HCT116 (cell line): ENCODE measurements around the gene SRPK2. TPM values are rescaled to one million over a fixed set of nuclear protein-coding genes. Genes with fewer than 3 reads are reported as not detected.

Source experiments
- ATAC-seq: fragments of 200-7000 bp; cut with Tn5 transposase; 2 replicates; pipeline ENCODE4 v1.9.1; 2020; ENCODE audit warnings: mild to moderate bottlenecking, moderate library complexity
- BruUV-seq: library from RNA; stranded (reverse); fragments of 400-500 nt; replicated peaks from 2 replicates; lab custom pipeline; 2021; lab: Mats Ljungman, UMichigan
- CTCF ChIA-PET: fragments of 300-600 bp; sonication (Branson Sonifier 250); formaldehyde crosslinking; loops from one replicate; lab custom pipeline; 2021; ENCODE audit warnings: antibody characterized with exemption; lab: Charles Lee
- POLR2A ChIA-PET: fragments of 300-600, 350-600 bp; sonication (Branson Sonifier 250); formaldehyde crosslinking; loops from one replicate; lab custom pipeline; 2021; ENCODE audit warnings: antibody characterized with exemption; lab: Charles Lee
- RAD21 ChIA-PET, 2 experiments: fragments of 300-600 bp; sonication (Branson Sonifier 250); formaldehyde crosslinking; loops; one replicate each; lab custom pipeline; 2023; ENCODE audit warnings: low total read pairs in 2 of 2; ENCODE audit not compliant: uncharacterized antibody in 2 of 2, unreplicated experiment in 2 of 2, low non-redundant PET in 1 of 2; lab: Charles Lee
- DNase-seq: peaks from one replicate; pipeline ENCODE4 v3.0.0-alpha.2; 2010; ENCODE audit warnings: low read depth, low spot score
- H2AFZ ChIP-seq: fragments of 200-600 bp; shearing (Covaris generic), sonication (generic); 2 replicates; pipeline ENCODE4 v1.6.1; 2017; ENCODE audit warnings: low read depth, mixed run types, mixed read lengths, antibody characterized with exemption, low read length; ENCODE audit not compliant: poor library complexity, severe bottlenecking
- H3K27ac ChIP-seq: 2 replicates; pipeline ENCODE4 v1.5.1; 2012; ENCODE audit warnings: low read depth, low read length
- H3K27me3 ChIP-seq: fragments of 200-600 bp; sonication (generic); 2 replicates; pipeline ENCODE4 v1.6.1; 2016; ENCODE audit warnings: mixed run types, low read length, mixed read lengths; ENCODE audit not compliant: insufficient read depth
- H3K36me3 ChIP-seq, 2 experiments: fragments of 200-500 bp in 1 of 2; fragments of 200-600 bp in 1 of 2; sonication (Bioruptor generic) in 1 of 2; sonication (generic) in 1 of 2; 2 replicates each; pipeline versions ENCODE4 v1.5.1 to v1.6.1; 2014 to 2016; ENCODE audit warnings: low read length in 2 of 2, inconsistent platforms in 1 of 2, mixed read lengths in 1 of 2, mixed run types in 1 of 2; ENCODE audit not compliant: insufficient read depth in 2 of 2, control insufficient read depth in 1 of 2
- H3K4me1 ChIP-seq, 2 experiments: fragments of 200-600 bp in 1 of 2; sonication (generic) in 1 of 2; 2 replicates each; pipeline versions ENCODE4 v1.5.1 to v1.6.1; 2012 to 2017; ENCODE audit warnings: low read length in 2 of 2, inconsistent platforms in 1 of 2, mild to moderate bottlenecking in 1 of 2, mixed read lengths in 1 of 2, mixed run types in 1 of 2, moderate library complexity in 1 of 2; ENCODE audit not compliant: insufficient read depth in 2 of 2, control insufficient read depth in 1 of 2
- H3K4me2 ChIP-seq: fragments of 200-600 bp; sonication (generic); 2 replicates; pipeline ENCODE4 v1.6.1; 2017; ENCODE audit warnings: mixed run types, low read length, mixed read lengths
- H3K4me3 ChIP-seq, 2 experiments: fragments of 200-600 bp in 1 of 2; sonication (generic) in 1 of 2; replicated peaks in 1 of 2; 2 replicates each; pipeline ENCODE4 v1.5.1; 2011 to 2016; ENCODE audit warnings: low read length in 2 of 2, control low read depth in 1 of 2, low read depth in 1 of 2, mild to moderate bottlenecking in 1 of 2, mixed read lengths in 1 of 2, mixed run types in 1 of 2
- H3K79me2 ChIP-seq: fragments of 200-600 bp; sonication (generic); 2 replicates; pipeline ENCODE4 v1.6.1; 2017; ENCODE audit warnings: mild to moderate bottlenecking, mixed run types, low read length, moderate library complexity, mixed read lengths; ENCODE audit not compliant: insufficient read depth
- H3K9ac ChIP-seq: fragments of 200-600 bp; sonication (generic); 2 replicates; pipeline ENCODE4 v1.6.1; 2016; ENCODE audit warnings: low read length, mixed read lengths
- H3K9me2 ChIP-seq: fragments of 200-600 bp; sonication (generic), shearing (Covaris generic); 2 replicates; pipeline ENCODE4 v1.6.1; 2017; ENCODE audit warnings: mixed run types, mild to moderate bottlenecking, moderate library complexity; ENCODE audit not compliant: insufficient read depth
- H3K9me3 ChIP-seq, 2 experiments: fragments of 200-500 bp in 1 of 2; fragments of 200-600 bp in 1 of 2; sonication (Bioruptor generic) in 1 of 2; sonication (generic) in 1 of 2; 2 replicates each; pipeline ENCODE4 v1.6.1; 2014 to 2017; ENCODE audit warnings: low read length in 2 of 2, mixed read lengths in 2 of 2, inconsistent platforms in 1 of 2, low read depth in 1 of 2, mild to moderate bottlenecking in 1 of 2, mixed run types in 1 of 2, moderate library complexity in 1 of 2; ENCODE audit not compliant: control insufficient read depth in 1 of 2, insufficient read depth in 1 of 2
- H4K20me1 ChIP-seq: fragments of 200-600 bp; sonication (generic), shearing (Covaris generic); 2 replicates; pipeline ENCODE4 v1.6.1; 2017; ENCODE audit warnings: mixed run types, mild to moderate bottlenecking, moderate library complexity; ENCODE audit not compliant: insufficient read depth
- CBX3 ChIP-seq: IDR thresholded peaks from 2 replicates; pipeline ENCODE4 v1.6.1; 2012; ENCODE audit warnings: low read depth
- CEBPB ChIP-seq: IDR thresholded peaks from 2 replicates; pipeline ENCODE4 v1.6.1; 2012; ENCODE audit warnings: low read depth
- CTCF ChIP-seq, 3 experiments: fragments of 200-600 bp in 1 of 3; sonication (generic) in 1 of 3; IDR thresholded peaks in 2 of 3; conservative IDR thresholded peaks in 1 of 3; 2 replicates each; pipeline ENCODE4 v1.5.1; 2012 to 2017; ENCODE audit warnings: low read depth in 2 of 3, low read length in 2 of 3, antibody characterized with exemption in 1 of 3, borderline replicate concordance in 1 of 3, control low read depth in 1 of 3, mild to moderate bottlenecking in 1 of 3, mixed read lengths in 1 of 3, mixed run types in 1 of 3, moderate library complexity in 1 of 3; ENCODE audit not compliant: insufficient read depth in 1 of 3
- EGR1 ChIP-seq: IDR thresholded peaks from 2 replicates; pipeline ENCODE4 v1.6.1; 2012; ENCODE audit warnings: low read depth
- ELF1 ChIP-seq: IDR thresholded peaks from 2 replicates; pipeline ENCODE4 v1.6.1; 2012; ENCODE audit warnings: low read depth, borderline replicate concordance
- EZH2 ChIP-seq: fragments of 200-600 bp; sonication (generic); IDR thresholded peaks from 2 replicates; pipeline ENCODE4 v1.6.1; 2017; ENCODE audit warnings: antibody characterized with exemption, mixed run types
- EZH2phosphoT487 ChIP-seq: fragments of 200-600 bp; IDR thresholded peaks from 2 replicates; pipeline ENCODE4 v1.6.1; 2018; ENCODE audit warnings: antibody characterized with exemption, borderline replicate concordance
- FOSL1 ChIP-seq: IDR thresholded peaks from 2 replicates; pipeline ENCODE4 v1.6.1; 2012; ENCODE audit warnings: low read depth
- POLR2AphosphoS5 ChIP-seq: IDR thresholded peaks from 2 replicates; pipeline ENCODE4 v1.6.1; 2011; ENCODE audit warnings: mild to moderate bottlenecking, low read depth, low read length, moderate library complexity
- REST ChIP-seq: IDR thresholded peaks from 2 replicates; pipeline ENCODE4 v1.6.1; 2012; ENCODE audit warnings: low read depth
- SIN3A ChIP-seq: IDR thresholded peaks from 2 replicates; pipeline ENCODE4 v1.6.1; 2012; ENCODE audit warnings: low read depth
- YY1 ChIP-seq: IDR thresholded peaks from 2 replicates; pipeline ENCODE4 v1.6.1; 2011; ENCODE audit warnings: low read length, low read depth, moderate library complexity, mild to moderate bottlenecking; ENCODE audit not compliant: insufficient replicate concordance; ENCODE audit errors: extremely low read depth
- ZBTB33 ChIP-seq: IDR thresholded peaks from 2 replicates; pipeline ENCODE4 v1.6.1; 2011; ENCODE audit warnings: mild to moderate bottlenecking, low read length, moderate library complexity; ENCODE audit not compliant: insufficient replicate concordance; ENCODE audit errors: extremely low read depth
- ZFX ChIP-seq: fragments of 450-650 bp; IDR thresholded peaks from 2 replicates; pipeline ENCODE4 v1.6.1; 2017
- ZNF274 ChIP-seq: fragments of 200-500 bp; sonication (Bioruptor generic); IDR thresholded peaks from 2 replicates; pipeline ENCODE4 v1.6.1; 2014; ENCODE audit warnings: mild to moderate bottlenecking, low read depth, low read length, inconsistent platforms
- intact Hi-C: fragments of 100-400 bp; cut with micrococcal nuclease; formaldehyde crosslinking; loops from 2 replicates; pipeline ENCODE4 v1.10.0; 2022
- total RNA-seq: library from RNA; stranded (reverse); gene quantifications from one replicate; pipeline ENCODE4 v1.2.1, GENCODE V29; 2021; ENCODE audit not compliant: unreplicated experiment

SRPK2 gene
- total RNA-seq, 1 experiment from 2014 or later, result 37.4 TPM

DNA sequence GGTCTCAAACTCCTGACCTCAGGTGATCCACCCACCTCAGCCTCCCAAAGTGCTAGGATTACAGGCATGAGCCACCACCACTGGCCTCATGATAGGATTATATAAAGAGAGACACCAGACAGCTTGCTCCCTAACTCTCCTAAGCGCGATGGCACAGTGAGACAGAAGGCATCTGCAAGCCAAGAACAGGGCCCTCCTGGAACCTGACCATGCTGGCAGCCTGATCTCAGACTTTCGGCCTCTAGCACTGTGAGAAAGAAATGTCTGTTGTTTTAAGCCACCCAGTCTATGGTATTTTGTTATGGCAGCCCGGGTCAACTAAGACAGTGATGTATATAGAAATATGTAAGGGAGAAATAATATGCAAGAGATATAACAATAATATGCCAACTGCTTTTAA is 51.2 kb downstream of the SRPK2 start:
- ChIA-PET POLR2A (no interaction called here), CTCF (no interaction called here), RAD21 (no interaction called here)
- ATAC-seq (no peak), DNase-seq (no peak)
- Histone ChIP-seq H2AFZ (no peak overlapping the region), H3K9me3 (no peaks in the 10 kb centered on the region), H4K20me1 (no peaks in the 10 kb centered on the region), H3K9me2 (no peaks in the 10 kb centered on the region), H3K27me3 (no peaks in the 10 kb centered on the region), H3K4me2 (no peak overlapping the region), H3K79me2 (peaks cover 62% of the 10 kb centered on the region), H3K36me3 (no peaks in the 10 kb centered on the region), H3K4me3 (no peak overlapping the region), H3K27ac (no peak overlapping the region), H3K4me1 (peaks cover 8 to 15% of the 10 kb centered on the region in 2 experiments), H3K9ac (no peak overlapping the region)
- no peak for TF ChIP-seq REST
- TF ChIP-seq CBX3, result no peak
- no peak for TF ChIP-seq ZBTB33
- TF ChIP-seq POLR2AphosphoS5, result no peak
- no peak for TF ChIP-seq EZH2phosphoT487
- TF ChIP-seq EGR1, result no peak
- TF ChIP-seq YY1, result no peak
- TF ChIP-seq ZFX, result no peak
- TF ChIP-seq ELF1, result no peak
- TF ChIP-seq CEBPB, result no peak
- no peak for TF ChIP-seq EZH2
- TF ChIP-seq CTCF (IDR thresholded peaks at IDR 0.05 in 2 of 3, conservative IDR thresholded peaks at IDR 0.05 in 1 of 3; ENCODE audit: borderline replicate concordance in 1 of 3, insufficient read depth in 1 of 3, low read depth in 2 of 3, low read length in 2 of 3), result no peak
- TF ChIP-seq ZNF274, result no peak
- no peak for TF ChIP-seq SIN3A
- no peak for TF ChIP-seq FOSL1
- no TSS peak for BruUV-seq
- intact Hi-C loops, result loop anchor here (2.0 to 10.0 kb wide), 3 partner anchors 197 to 413 kb away; no protein-coding TSS in a partner anchor
